GM12864 (cell line): Measurements from ENCODE around the gene PCBD1.

Experiments
- DNase-seq: peaks from one replicate; pipeline ENCODE4 v3.0.0-alpha.2; 2011; ENCODE audit warnings: low read depth
- H3K4me3 ChIP-seq: 2 replicates; pipeline ENCODE4 v1.5.1; 2011; ENCODE audit warnings: mild to moderate bottlenecking, low read depth, low read length, control low read depth
- CTCF ChIP-seq: IDR thresholded peaks from 2 replicates; pipeline ENCODE4 v1.5.1; 2011; ENCODE audit warnings: low read depth, mild to moderate bottlenecking, moderate library complexity, low read length, control low read depth, inconsistent platforms; ENCODE audit errors: missing control alignments

PCBD1 gene

DNA sequence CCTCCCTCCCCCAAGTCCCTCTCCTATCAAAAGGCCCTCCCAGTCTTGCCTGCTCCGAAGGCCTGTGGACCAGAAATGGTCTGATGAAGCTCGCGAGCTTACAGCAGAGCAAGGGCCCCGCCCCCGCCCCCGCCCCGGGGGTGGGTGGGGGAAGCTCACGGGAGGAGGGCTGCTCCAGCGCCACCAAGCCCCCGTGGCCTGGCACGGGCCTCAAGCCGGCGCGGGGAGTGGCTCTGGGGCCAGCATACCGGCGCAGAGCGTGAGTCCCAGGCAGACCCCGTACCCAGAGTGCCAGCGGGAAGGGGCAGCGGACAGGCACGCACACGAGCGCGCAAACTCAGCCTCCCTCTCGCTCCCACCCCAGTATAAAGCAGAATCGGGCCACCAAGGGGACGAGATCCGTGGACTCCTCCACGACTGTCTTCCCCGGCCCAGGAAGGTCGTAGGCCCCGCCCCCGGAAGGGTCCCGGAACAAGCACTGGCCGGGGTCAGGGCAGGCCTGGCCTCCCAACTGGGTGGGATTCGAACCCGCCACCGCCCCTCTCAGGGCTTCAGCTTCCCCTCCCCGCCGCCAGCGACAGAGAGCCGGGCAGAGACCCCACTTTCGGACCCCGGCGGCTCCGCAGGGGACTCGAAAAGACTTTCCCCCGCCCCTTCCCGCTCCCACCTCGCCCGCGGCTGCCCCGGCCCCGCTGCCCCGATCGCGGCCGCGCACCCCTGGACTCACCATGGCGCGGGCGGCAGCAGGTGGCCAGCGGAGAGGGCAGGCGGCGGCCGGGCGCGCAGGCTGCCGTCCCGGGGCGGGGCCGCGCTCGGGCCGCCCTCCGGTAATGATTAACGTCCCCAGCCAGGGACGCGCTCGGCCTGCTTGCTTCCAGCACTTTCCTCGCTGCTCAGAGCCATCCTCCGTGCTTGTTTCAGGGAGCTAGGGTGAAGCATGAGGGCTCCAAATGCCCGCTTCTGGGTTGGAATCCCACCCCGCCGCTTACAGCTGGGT, at the start of gene PCBD1:
PCBD1 (minus strand) TSS at position 762 of the 997 bp plus-strand sequence; CDS start at position 730, 32 bp downstream.
- TF ChIP-seq CTCF, result no peak
- peak within 1 kb of the TSS; percentile 72 for H3K4me3 ChIP-seq
- peak; percentile 21 for DNase-seq

GRCh38 chr10:70937661-70938060, 49.3 kb upstream of the PCBD1 start:
- DNase-seq, result no peak
- H3K4me3 ChIP-seq, result no peak overlapping the region
- TF ChIP-seq CTCF, result no peak

DNA sequence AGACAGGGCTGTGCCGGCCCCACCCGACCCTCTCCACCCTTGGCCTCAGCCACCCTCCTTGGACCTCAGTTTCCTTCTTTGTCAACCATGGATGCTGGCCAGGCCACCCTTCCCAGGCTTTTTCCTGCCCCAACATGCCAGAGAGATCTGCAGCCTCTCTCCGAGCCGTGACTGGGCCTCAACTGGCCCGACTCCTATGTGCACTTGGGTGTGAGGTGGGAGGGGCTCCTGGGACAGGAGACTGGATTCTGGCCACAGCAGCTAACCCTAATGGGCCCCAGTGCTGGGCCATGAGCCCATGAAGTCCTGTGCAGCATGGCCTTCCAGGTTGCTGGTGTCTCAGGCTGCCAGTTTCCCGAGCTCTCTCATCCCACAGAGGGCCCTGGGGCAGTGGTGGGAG, 47.7 kb upstream of the PCBD1 start:
- TF ChIP-seq CTCF, result no peak
- no peak for DNase-seq
- no peak overlapping the region for H3K4me3 ChIP-seq

- TF ChIP-seq CTCF, result no peak
- DNase-seq, result no peak
- H3K4me3 ChIP-seq, result no peak overlapping the region
Measured at GRCh38 chr10:70935631-70936030, 47.3 kb upstream of the PCBD1 start.

DNA sequence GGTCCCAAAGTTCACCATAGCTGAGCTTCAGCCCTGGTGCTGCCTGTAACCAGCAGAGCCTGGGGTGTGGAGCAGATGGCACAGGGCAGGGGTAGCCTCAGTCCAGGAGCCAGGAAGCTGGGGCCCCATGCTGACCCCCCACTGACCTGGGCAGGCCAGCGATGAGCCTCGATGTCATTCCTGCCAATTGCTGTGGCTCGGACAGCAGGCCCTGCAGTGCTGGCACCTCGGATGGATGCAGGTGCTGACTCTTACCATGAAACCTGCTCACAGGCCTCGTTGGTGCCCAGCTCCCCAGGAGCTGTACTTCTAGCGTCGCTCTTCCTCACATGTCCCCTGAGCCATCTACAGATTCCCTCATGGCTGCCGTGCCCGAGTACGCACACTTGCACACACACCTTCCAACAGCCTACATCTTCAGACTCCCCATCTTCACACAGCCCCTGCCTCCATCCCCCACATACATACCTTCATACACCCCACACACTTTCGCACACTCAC, 46.8 kb upstream of the PCBD1 start:
- TF ChIP-seq CTCF, result no peak
- no peak overlapping the region for H3K4me3 ChIP-seq
- no peak for DNase-seq

DNA sequence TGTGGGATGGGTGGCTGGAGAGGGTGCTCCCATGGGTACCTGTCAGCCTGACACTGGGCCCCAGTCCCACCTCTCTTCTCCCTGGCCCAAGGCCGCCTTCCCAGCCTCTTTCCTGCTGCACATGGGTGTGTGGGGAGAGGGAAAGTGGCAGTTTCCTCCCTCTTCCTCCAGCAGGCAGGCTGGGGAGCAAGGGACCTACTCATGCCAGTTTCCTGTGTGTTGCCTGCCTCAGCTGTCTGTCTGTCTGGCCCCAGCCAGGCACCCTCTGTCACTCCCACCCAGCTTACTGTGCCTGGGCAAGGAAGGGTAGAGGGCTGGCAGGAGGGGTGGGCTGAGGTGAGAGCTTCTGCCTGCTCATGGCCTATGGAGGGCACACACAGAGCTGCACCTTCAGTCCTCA, 46.3 kb upstream of the PCBD1 start:
- no peak for TF ChIP-seq CTCF
- no peak for DNase-seq
- no peak overlapping the region for H3K4me3 ChIP-seq
